ENCODE measurements around the gene CCL26. TPM values are rescaled to one million over a fixed set of nuclear protein-coding genes. Genes with fewer than 3 reads are reported as not detected.

CCL26 gene
- total RNA-seq, 1 experiment from 2014 or later, result 0.84 TPM

Other genes with a start within 250 kb of the CCL26 start
- 25.0 and 31.4 TPM in 2 replicates for gene HIP1, start 33.3 kb downstream of the CCL26 start, total RNA-seq (2021)
- not detected in 2 replicates for gene CCL24, start 41.6 kb upstream of the CCL26 start, total RNA-seq (2021)
- gene RHBDD2, start 106.8 kb upstream of the CCL26 start, total RNA-seq (2021), result 86.5 and 89.4 TPM in 2 replicates
- 99.3 and 104 TPM in 2 replicates for gene POR, start 142.9 kb upstream of the CCL26 start, total RNA-seq (2021)
- gene TMEM120A, start 222.4 kb upstream of the CCL26 start, total RNA-seq (2021), result 18.7 and 18.9 TPM in 2 replicates